ENCODE measurements around the gene POMZP3. TPM values are rescaled to one million over a fixed set of nuclear protein-coding genes. Genes with fewer than 3 reads are reported as not detected.
"Not testable (repeated sequence)": the region's sequence is repeated elsewhere in the genome, so short reads cannot be mapped to it uniquely, and the experiment has no call there.

Gene POMZP3
- total RNA-seq, 2 donors from 2014 or later: 6.5 to 21.1 TPM

- H3K36me3 ChIP-seq; H3K4me1 ChIP-seq; H3K27ac ChIP-seq; DNase-seq; H3K27me3 ChIP-seq; H3K4me3 ChIP-seq; intact Hi-C loops (cut with DNase I); H3K9ac ChIP-seq (ENCODE audit: low read depth in 2 of 2, low read length in 2 of 2); H3K9me3 ChIP-seq: not testable (repeated sequence)
- peak; percentile 28 for TF ChIP-seq CTCF (IDR thresholded peaks at IDR 0.05)
Observed at GRCh38 chr7:76613783-76614182, 13.3 kb downstream of the POMZP3 start.

- H3K9me3 ChIP-seq; DNase-seq; H3K36me3 ChIP-seq; H3K4me1 ChIP-seq; H3K27ac ChIP-seq; H3K9ac ChIP-seq (ENCODE audit: low read depth in 2 of 2, low read length in 2 of 2); intact Hi-C loops (cut with DNase I); H3K27me3 ChIP-seq; H3K4me3 ChIP-seq: not testable (repeated sequence)
Observed at GRCh38 chr7:76612232-76612631, 14.8 kb downstream of the POMZP3 start.

GRCh38 chr7:76609864-76610263, 17.2 kb downstream of the POMZP3 start:
- H3K36me3 ChIP-seq; intact Hi-C loops (cut with DNase I); H3K27ac ChIP-seq; H3K27me3 ChIP-seq; H3K9ac ChIP-seq (ENCODE audit: low read depth in 2 of 2, low read length in 2 of 2); DNase-seq; H3K9me3 ChIP-seq; H3K4me1 ChIP-seq; H3K4me3 ChIP-seq: not testable (repeated sequence)

GRCh38 chr7:76608469-76608868, 18.6 kb downstream of the POMZP3 start:
- H3K9me3 ChIP-seq; DNase-seq; intact Hi-C loops (cut with DNase I); H3K27me3 ChIP-seq; H3K27ac ChIP-seq; H3K9ac ChIP-seq (ENCODE audit: low read depth in 2 of 2, low read length in 2 of 2); H3K4me3 ChIP-seq; H3K36me3 ChIP-seq; H3K4me1 ChIP-seq: not testable (repeated sequence)

- H3K36me3 ChIP-seq; H3K9me3 ChIP-seq; H3K9ac ChIP-seq (ENCODE audit: low read depth in 2 of 2, low read length in 2 of 2); H3K4me1 ChIP-seq; H3K27me3 ChIP-seq; H3K4me3 ChIP-seq; intact Hi-C loops (cut with DNase I): not testable (repeated sequence)
- peak overlapping the region; percentile 61 for H3K27ac ChIP-seq
- DNase-seq: peak; percentile 77
Observed at GRCh38 chr7:76606027-76606426, 21.1 kb downstream of the POMZP3 start.

- H3K9me3 ChIP-seq; intact Hi-C loops (cut with DNase I); H3K4me3 ChIP-seq; DNase-seq; H3K4me1 ChIP-seq; H3K27me3 ChIP-seq; H3K36me3 ChIP-seq; H3K9ac ChIP-seq (ENCODE audit: low read depth in 2 of 2, low read length in 2 of 2); H3K27ac ChIP-seq: not testable (repeated sequence)
Observed at GRCh38 chr7:76600650-76601049, 26.4 kb downstream of the POMZP3 start.

- H3K9ac ChIP-seq (ENCODE audit: low read depth in 2 of 2, low read length in 2 of 2); H3K27me3 ChIP-seq; H3K4me1 ChIP-seq; intact Hi-C loops (cut with DNase I); H3K27ac ChIP-seq; H3K36me3 ChIP-seq; H3K4me3 ChIP-seq; H3K9me3 ChIP-seq; DNase-seq: not testable (repeated sequence)
Observed at GRCh38 chr7:76600116-76600482, 27.0 kb downstream of the POMZP3 start.

GRCh38 chr7:76598590-76599264, 28.4 kb downstream of the POMZP3 start:
- H3K9me3 ChIP-seq; H3K4me1 ChIP-seq; DNase-seq; H3K27me3 ChIP-seq; intact Hi-C loops (cut with DNase I); H3K9ac ChIP-seq (ENCODE audit: low read depth in 2 of 2, low read length in 2 of 2); H3K36me3 ChIP-seq; H3K27ac ChIP-seq; H3K4me3 ChIP-seq: not testable (repeated sequence)

- H3K4me1 ChIP-seq; H3K4me3 ChIP-seq; H3K27me3 ChIP-seq; intact Hi-C loops (cut with DNase I); H3K36me3 ChIP-seq; H3K9ac ChIP-seq (ENCODE audit: low read depth in 2 of 2, low read length in 2 of 2); H3K9me3 ChIP-seq; DNase-seq; H3K27ac ChIP-seq: not testable (repeated sequence)
Observed at GRCh38 chr7:76597288-76597687, 29.8 kb downstream of the POMZP3 start.

GRCh38 chr7:76592694-76593093, 34.4 kb downstream of the POMZP3 start:
- H3K36me3 ChIP-seq; H3K9me3 ChIP-seq; intact Hi-C loops (cut with DNase I); H3K9ac ChIP-seq (ENCODE audit: low read depth in 2 of 2, low read length in 2 of 2); H3K27me3 ChIP-seq; H3K4me1 ChIP-seq; H3K4me3 ChIP-seq: not testable (repeated sequence)
- peak overlapping the region; percentile 69 for H3K27ac ChIP-seq
- peak; percentile 59 for DNase-seq

- H3K4me3 ChIP-seq; intact Hi-C loops (cut with DNase I); H3K36me3 ChIP-seq; H3K9me3 ChIP-seq; H3K9ac ChIP-seq (ENCODE audit: low read depth in 2 of 2, low read length in 2 of 2); H3K27me3 ChIP-seq; H3K4me1 ChIP-seq: not testable (repeated sequence)
- H3K27ac ChIP-seq: peak overlapping the region; percentile 69
- peak; percentile 73 for DNase-seq
Observed at GRCh38 chr7:76591602-76592304, 35.3 kb downstream of the POMZP3 start.

- H3K36me3 ChIP-seq; H3K9ac ChIP-seq (ENCODE audit: low read depth in 2 of 2, low read length in 2 of 2); H3K27me3 ChIP-seq; H3K4me3 ChIP-seq; H3K9me3 ChIP-seq; H3K4me1 ChIP-seq; DNase-seq; intact Hi-C loops (cut with DNase I): not testable (repeated sequence)
- H3K27ac ChIP-seq: peak overlapping the region; percentile 69
Observed at GRCh38 chr7:76591033-76591432, 36.0 kb downstream of the POMZP3 start.

- H3K4me1 ChIP-seq; H3K36me3 ChIP-seq; intact Hi-C loops (cut with DNase I); H3K9me3 ChIP-seq; H3K4me3 ChIP-seq; DNase-seq; H3K27me3 ChIP-seq; H3K9ac ChIP-seq (ENCODE audit: low read depth in 2 of 2, low read length in 2 of 2): not testable (repeated sequence)
- peak overlapping the region; percentile 63 for H3K27ac ChIP-seq
Observed at GRCh38 chr7:76588586-76588985, 38.5 kb downstream of the POMZP3 start.
